Renal cortex interstitium (tissue), 11 donors: ENCODE results near the gene SERINC1. TPM values are rescaled to one million over a fixed set of nuclear protein-coding genes. Genes with fewer than 3 reads are reported as not detected.
"Not testable (repeated sequence)": the region's sequence is repeated elsewhere in the genome, so short reads cannot be mapped to it uniquely, and the experiment has no call there.

ENCODE experiments used
- DNase-seq, 11 donors: peaks; one replicate each; pipeline ENCODE4 v3.0.0-alpha.2; 2013; ENCODE audit warnings: low read depth in 9 of 11, low spot score in 4 of 11; ENCODE audit errors: extremely low read depth in 1 of 11
- polyA plus RNA-seq, 3 donors: library from polyadenylated mRNA; unstranded; fragments of 120-200 nt; gene quantifications; one replicate each; pipeline ENCODE4 v1.2.1, GENCODE V29; 2013; ENCODE audit not compliant: insufficient read length in 3 of 3

Gene SERINC1
- polyA plus RNA-seq, 3 donors, result 204 to 257 (median 209) TPM

DNA sequence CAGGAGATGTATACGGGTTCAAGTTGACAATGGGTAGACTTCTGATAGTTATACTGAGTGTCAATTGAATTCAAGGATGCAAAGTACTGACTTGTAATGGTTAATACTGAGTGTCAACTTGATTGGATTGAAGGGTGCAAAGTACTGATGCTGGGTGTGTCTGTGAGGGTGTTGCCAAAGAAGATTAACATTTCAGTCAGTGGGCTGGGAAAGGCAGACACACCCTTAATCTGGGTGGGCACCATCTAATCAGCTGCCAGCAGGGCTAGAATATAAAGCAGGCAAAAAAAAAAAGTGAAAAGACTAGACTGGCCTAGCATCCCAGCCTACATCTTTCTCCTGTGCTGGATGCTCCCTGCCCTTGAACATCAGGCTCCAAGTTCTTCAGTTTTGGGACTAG lies 16.5 kb downstream of the SERINC1 start:
- DNase-seq, result not testable (repeated sequence)

DNA sequence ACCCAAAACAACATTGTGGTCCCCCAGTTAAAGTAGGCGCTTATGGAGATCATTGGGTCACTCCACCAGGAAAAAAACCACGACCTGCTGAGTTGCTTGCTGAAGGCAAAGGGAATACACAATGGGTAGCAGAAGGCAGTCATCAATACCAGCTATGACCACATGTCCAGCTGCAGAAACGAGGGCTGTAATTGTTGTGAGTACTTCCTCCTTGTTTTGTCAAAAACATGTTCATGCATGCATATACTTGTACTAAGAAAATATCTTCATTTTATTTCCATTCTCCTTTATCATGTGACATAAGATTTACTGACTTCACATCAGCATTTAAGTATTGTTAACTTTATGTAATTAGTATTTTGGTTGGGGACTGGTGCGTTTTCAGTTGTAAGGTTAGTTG lies 16.9 kb downstream of the SERINC1 start:
- no peak for DNase-seq

DNA sequence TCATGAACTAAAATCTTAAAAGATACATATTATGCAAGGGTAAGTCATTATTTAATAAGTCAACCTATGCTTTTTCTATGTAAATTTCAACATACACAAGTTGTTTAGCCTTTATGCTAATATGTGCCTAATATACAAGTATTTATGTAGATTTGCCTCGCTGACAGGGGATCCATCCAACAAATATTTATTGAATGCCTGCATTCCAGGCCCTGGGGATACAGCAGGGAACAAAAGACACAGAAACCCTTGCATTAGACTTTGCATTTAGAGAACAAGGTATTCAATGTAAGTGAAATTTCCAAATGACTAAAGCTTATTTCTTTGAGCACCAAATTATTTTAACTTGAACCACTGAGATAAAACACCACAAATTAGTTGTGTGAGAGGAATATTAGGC lies 19.1 kb downstream of the SERINC1 start:
- no peak for DNase-seq

GRCh38 chr6:122449069-122449468 lies 22.5 kb downstream of the SERINC1 start:
- DNase-seq, result peak in 3 of 11 donors; percentile 12 to 31 (median 13)

- DNase-seq, result no peak
These were observed 26.3 kb downstream of the SERINC1 start for GRCh38 chr6:122445274-122445673.

DNA sequence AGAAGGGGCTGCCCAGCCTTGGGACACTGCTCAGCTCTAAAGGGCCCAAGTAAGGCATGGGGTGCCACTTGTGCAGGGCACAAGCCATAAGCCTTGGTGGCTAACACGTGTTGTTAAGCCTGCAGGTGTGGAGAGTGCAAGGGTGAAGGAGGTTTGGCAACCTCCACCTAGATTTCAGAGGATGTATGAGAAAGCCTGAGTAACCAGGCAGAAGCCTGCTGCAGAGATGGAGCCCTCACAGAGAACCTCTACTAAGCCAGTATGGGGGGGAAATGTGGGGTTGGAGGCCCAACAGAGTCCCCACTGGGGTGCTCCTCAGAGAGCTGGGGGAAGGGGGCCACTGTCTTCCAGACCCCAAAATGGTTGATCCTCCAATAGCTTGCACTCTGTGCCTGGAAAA lies 32.6 kb downstream of the SERINC1 start:
- DNase-seq, result no peak

DNA sequence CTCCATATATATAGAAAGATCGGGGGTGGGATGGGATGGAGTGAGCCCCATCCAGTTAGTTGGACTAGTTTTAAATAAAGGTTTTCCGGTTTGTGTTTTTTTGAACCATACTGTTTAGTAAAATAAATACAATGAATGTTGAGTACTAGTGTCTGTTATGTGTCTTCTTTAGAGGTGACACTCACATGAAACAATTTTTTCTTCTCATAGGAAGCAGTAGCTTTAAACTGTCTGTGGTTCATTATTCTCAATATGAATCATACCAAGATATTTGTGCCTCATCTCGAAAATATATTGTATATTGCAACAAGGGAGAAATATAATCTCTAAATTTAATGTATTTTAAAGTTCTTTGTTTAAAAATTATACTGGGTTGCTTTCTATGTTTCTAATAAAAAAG lies 38.8 kb downstream of the SERINC1 start:
- DNase-seq, result no peak

DNA sequence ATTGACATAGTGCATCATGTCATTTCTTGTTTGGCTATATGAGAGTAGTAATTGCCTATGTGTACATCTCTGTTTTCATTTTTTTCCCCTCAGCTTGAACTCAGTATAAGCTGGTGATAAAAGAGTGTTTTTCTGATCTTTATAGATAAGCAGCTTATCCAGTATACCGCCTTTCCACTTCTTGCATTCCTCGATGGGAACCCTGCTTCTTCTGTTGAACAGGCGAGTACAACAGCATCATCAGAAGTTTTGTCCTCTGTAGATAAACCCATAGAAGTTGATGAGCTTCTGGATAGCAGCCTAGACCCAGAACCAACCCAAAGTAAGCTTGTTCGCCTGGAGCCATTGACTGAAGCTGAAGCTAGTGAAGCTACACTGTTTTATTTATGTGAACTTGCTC lies 39.8 kb downstream of the SERINC1 start:
- DNase-seq, result no peak

DNA sequence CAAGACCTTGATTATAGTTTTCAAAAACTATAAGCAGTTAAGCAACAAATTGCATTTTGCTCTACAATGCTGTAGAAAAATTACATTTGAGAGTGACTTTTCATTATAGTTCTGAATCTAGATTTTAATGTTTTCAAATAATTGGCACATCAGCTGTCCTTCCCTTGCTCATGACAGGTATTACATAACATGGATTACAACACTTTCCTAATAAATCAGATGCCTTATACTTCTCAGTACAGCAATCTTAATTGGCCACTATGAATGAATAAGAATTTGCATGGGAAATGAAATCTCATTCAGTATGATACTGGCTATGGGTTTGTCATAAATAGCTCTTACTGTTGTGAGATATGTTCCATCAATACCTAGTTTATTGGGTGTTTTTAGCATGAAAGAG lies 42.3 kb downstream of the SERINC1 start:
- DNase-seq, result no peak

DNA sequence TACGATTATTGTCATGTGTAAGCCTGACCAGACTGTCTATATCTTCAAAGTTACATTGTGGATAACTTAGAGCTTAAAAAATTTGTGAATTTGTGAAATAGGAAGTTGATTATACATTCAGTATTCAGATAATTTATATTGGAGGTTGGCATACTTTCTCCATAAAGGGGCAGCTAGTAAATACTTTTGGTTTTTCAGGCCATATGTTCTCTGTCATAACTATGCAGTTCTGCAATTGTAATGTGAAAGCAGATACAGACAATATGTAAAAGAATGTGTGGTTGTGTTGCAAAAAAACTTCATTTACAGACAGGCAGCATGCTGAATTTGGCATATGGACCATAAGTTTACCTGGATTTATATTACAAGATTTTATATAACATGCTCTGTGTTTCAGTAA lies 42.8 kb downstream of the SERINC1 start:
- no peak for DNase-seq

DNA sequence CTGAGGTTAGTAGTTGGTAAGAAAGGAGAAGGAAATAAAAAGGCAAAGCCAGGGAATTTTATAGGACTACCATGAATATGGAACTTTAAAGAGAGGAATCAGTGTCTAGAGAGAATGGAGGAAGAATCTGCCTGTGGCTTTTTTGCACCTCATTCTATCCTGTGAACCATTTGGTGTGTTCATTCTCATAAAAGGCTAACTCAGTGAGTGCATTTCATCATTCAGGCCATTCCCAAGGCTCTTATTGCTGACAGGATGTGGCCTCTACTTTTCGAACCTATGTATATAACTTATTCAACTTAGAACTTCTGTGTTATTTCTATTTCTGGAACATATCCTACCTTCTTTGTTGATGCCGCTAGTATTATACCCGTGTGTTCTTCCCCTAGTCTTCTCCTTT lies 45.0 kb downstream of the SERINC1 start:
- no peak for DNase-seq

DNA sequence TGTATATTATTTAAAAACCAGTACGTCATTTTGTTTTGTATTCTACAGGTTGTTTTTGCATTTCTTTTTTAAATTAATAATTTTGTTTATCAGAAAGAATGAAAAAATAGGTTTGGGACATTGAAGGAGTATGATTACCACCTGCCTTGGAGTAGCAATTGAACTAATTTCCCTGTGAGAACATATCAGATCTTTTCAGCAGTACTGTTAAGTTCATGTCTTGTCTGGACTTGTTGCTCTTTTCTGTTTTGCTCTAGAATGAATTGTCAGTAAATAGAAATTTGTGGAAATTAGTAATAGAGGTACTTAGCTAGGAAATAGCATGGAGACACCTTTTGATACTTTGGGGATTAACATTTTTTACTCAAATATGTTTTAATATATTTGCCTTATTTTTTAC lies 47.9 kb downstream of the SERINC1 start:
- no peak for DNase-seq

- DNase-seq, result no peak
These were observed 48.9 kb downstream of the SERINC1 start for GRCh38 chr6:122422614-122423267.

- DNase-seq, result no peak
These were observed 49.6 kb downstream of the SERINC1 start for GRCh38 chr6:122422003-122422402.

DNA sequence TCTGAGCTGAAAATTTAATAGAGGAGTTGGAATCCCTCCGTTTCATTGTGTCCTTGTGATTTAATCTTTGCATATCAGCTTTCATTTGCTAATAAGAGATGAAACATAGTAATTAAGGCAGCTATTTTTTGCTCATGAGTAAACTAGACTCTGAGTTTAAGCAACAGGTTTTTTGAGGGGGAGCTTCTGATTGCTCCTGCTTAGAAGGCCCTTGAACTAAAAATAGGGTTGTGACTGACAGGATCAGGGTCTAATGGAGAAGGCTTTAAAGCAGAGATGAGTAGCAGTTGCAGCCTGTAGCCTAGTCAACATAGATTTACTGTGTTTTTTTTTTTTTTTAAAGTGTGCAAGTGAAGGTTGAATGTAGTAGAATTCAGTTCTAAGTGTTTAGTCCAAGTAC lies 54.8 kb downstream of the SERINC1 start:
- no peak for DNase-seq

- no peak for DNase-seq
These were observed 59.6 kb downstream of the SERINC1 start for GRCh38 chr6:122412001-122412400.

- DNase-seq, result no peak
These were observed 62.7 kb downstream of the SERINC1 start for GRCh38 chr6:122408702-122409458.

- no peak for DNase-seq
These were observed 63.4 kb downstream of the SERINC1 start for GRCh38 chr6:122408240-122408639.

- DNase-seq, result no peak
These were observed 63.9 kb downstream of the SERINC1 start for GRCh38 chr6:122407712-122408111.

DNA sequence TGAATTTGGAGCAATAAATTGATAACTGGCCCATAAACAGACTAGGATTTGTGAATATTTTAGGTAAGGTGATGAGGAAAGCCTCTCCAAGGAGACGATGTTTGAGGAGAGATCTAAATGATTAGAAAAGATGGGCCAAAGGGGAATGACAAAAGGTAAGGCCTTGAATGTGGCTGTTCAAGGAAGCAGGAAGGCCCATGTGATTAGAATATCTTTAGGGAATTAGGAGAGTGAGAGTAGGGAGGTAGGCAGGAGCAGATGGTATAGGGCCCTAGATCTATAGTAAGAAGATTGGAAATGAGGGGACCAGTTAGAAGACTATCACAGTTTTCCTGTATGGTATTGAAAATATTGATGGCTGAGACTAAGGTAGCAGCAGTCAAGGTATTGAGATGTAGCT lies 65.4 kb downstream of the SERINC1 start:
- no peak for DNase-seq

DNA sequence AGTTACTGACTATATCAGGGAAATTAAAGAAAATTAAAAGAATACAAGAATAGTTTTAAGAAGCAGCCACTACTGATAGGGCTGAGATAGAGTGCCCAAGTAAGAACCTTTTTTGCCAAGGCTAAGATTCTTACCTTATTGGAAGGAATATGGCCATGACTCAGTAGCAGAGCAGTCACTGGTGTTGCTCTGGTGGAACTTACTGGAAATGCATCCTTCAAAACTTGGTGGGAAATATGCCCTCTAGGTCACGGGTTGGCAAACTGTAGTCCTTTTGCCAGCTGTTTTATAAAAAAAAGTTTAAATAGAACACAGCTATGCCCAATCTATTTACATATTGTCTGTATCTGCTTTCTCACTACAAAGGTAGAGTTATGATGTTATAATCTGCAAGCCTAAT lies 66.2 kb downstream of the SERINC1 start:
- DNase-seq, result no peak
